Measurements from ENCODE around the gene FSTL5.

GRCh38 chr4:161696944-161697343, 466.9 kb downstream of the FSTL5 start:
- TF ChIP-seq YY1 (IDR thresholded peaks at IDR 0.05; ENCODE audit: insufficient read depth, insufficient read length), result no peak
- TF ChIP-seq SUZ12 (IDR thresholded peaks at IDR 0.05; ENCODE audit: extremely low read depth, insufficient read depth, insufficient read length), result no peak
- TF ChIP-seq ZNF274 (IDR thresholded peaks at IDR 0.05; ENCODE audit: low read depth, low read length), result no peak
